K562 (cell line): ENCODE results near the gene CCDC7. TPM values are rescaled to one million over a fixed set of nuclear protein-coding genes. Genes with fewer than 3 reads are reported as not detected.

ENCODE experiments used
- ATAC-seq: fragments of 200-7000 bp; cut with Tn5 transposase; 3 replicates; pipeline ENCODE4 v1.9.1; 2020; ENCODE audit warnings: moderate library complexity
- BruUV-seq: library from RNA; stranded (reverse); fragments of 400-500 nt; replicated peaks from 2 replicates; lab custom pipeline; 2021; lab: Mats Ljungman, UMichigan
- CTCF ChIA-PET: fragments of 300-600 bp; formaldehyde crosslinking; extraction: SDS; loops from one replicate; lab custom pipeline; 2021; ENCODE audit warnings: low intra/inter-chr PET ratio; lab: Yijun Ruan, JAX
- POLR2A ChIA-PET: fragments of 300-600, 350-650 bp; sonication (Branson Sonifier 250); formaldehyde crosslinking; extraction: SDS; loops from one replicate; lab custom pipeline; 2021; ENCODE audit warnings: antibody characterized with exemption, inconsistent platforms; lab: Yijun Ruan, JAX
- DNase-seq, 4 experiments: peaks; one replicate each; pipeline versions ENCODE4 v3.0.0 to v3.0.0-alpha.2; 2011 to 2018; ENCODE audit warnings: low spot score in 3 of 4, mixed read lengths in 3 of 4; ENCODE audit errors: extremely low read depth in 1 of 4
- FAIRE-seq: peaks from 2 replicates; lab custom pipeline; 2011; peaks lifted over from hg19 to GRCh38; lab: Jason Lieb, UNC
- H2AFZ ChIP-seq: 2 replicates; pipeline ENCODE4 v1.6.0; 2011; ENCODE audit warnings: low read depth, low read length, control low read depth, inconsistent platforms
- H3K27ac ChIP-seq: fragments of 200-600 bp; 3 replicates; pipeline ENCODE4 v1.8.0; 2011; ENCODE audit warnings: low read depth, mild to moderate bottlenecking, control low read depth, inconsistent platforms, low read length, moderate library complexity, mixed read lengths; ENCODE audit errors: extremely low read depth
- H3K27me3 ChIP-seq, 2 experiments: fragments of 300-600 bp in 1 of 2; 2 replicates in 1 of 2; 3 replicates in 1 of 2; pipeline versions ENCODE4 v1.6.0 to v1.8.0; 2011; ENCODE audit warnings: inconsistent platforms in 2 of 2, low read length in 2 of 2, mild to moderate bottlenecking in 1 of 2, mixed read lengths in 1 of 2, moderate library complexity in 1 of 2; ENCODE audit not compliant: control insufficient read depth in 2 of 2, insufficient read depth in 2 of 2
- H3K36me3 ChIP-seq: fragments of 300-600 bp; 3 replicates; pipeline ENCODE4 v1.8.0; 2011; ENCODE audit warnings: mild to moderate bottlenecking, low read length, inconsistent platforms; ENCODE audit not compliant: control insufficient read depth, insufficient read depth
- H3K4me1 ChIP-seq, 2 experiments: fragments of 200-600 bp in 1 of 2; replicated peaks in 1 of 2; 2 replicates in 1 of 2; 3 replicates in 1 of 2; pipeline versions ENCODE4 v1.5.1 to v1.8.0; 2011; ENCODE audit warnings: inconsistent platforms in 2 of 2, low read length in 2 of 2, mild to moderate bottlenecking in 1 of 2, mixed read lengths in 1 of 2, moderate library complexity in 1 of 2; ENCODE audit not compliant: control insufficient read depth in 2 of 2, insufficient read depth in 2 of 2
- H3K4me2 ChIP-seq: 2 replicates; pipeline ENCODE4 v1.6.1; 2011; ENCODE audit warnings: low read length, control low read depth, inconsistent platforms, mixed read lengths; ENCODE audit not compliant: insufficient read depth
- H3K4me3 ChIP-seq: fragments of 200-600 bp; sonication (generic), shearing (Covaris generic); 2 replicates; pipeline ENCODE4 v1.5.1; 2016; ENCODE audit warnings: control low read depth, inconsistent platforms
- H3K79me2 ChIP-seq: fragments of 200-600 bp; 3 replicates; pipeline ENCODE4 v1.8.0; 2011; ENCODE audit warnings: low read length, inconsistent platforms; ENCODE audit not compliant: control insufficient read depth, insufficient read depth
- H3K9ac ChIP-seq, 2 experiments: 2 replicates each; pipeline versions ENCODE4 v1.6.0 to v1.6.1; 2011; ENCODE audit warnings: low read depth in 2 of 2, low read length in 2 of 2, control low read depth in 1 of 2, inconsistent platforms in 1 of 2, mild to moderate bottlenecking in 1 of 2, mixed read lengths in 1 of 2; ENCODE audit not compliant: insufficient read depth in 1 of 2
- H3K9me1 ChIP-seq: one replicate; pipeline ENCODE4 v1.6.0; 2011; ENCODE audit warnings: inconsistent platforms, mild to moderate bottlenecking, low read length, moderate library complexity; ENCODE audit not compliant: control insufficient read depth, insufficient read depth
- H3K9me3 ChIP-seq: replicated peaks from 2 replicates; pipeline ENCODE4 v1.5.1; 2011; ENCODE audit warnings: low read depth, low read length, inconsistent platforms; ENCODE audit not compliant: control insufficient read depth, insufficient read depth
- H4K20me1 ChIP-seq: replicated peaks from 2 replicates; pipeline ENCODE4 v1.6.1; 2011; ENCODE audit warnings: low read length, inconsistent platforms, mixed read lengths; ENCODE audit not compliant: control insufficient read depth, insufficient read depth
- HDGF ChIP-seq: fragments of 450-650 bp; IDR thresholded peaks from 2 replicates; pipeline ENCODE4 v1.6.1; 2016
- HNRNPLL ChIP-seq: fragments of 200-400 bp; formaldehyde crosslinking; IDR thresholded peaks from 2 replicates; pipeline ENCODE4 v1.6.1; 2017; ENCODE audit warnings: low read length, low read depth, mild to moderate bottlenecking; ENCODE audit not compliant: poor library complexity, severe bottlenecking
- MIER1 ChIP-seq: fragments of 450-650 bp; IDR thresholded peaks from 2 replicates; pipeline ENCODE4 v1.6.1; 2016; ENCODE audit warnings: antibody characterized with exemption, mild to moderate bottlenecking, low read depth
- MTA2 ChIP-seq: fragments of 450-650 bp; IDR thresholded peaks from 2 replicates; pipeline ENCODE4 v1.6.1; 2016; ENCODE audit warnings: low read depth
- NFE2 ChIP-seq: IDR thresholded peaks from 2 replicates; pipeline ENCODE4 v1.6.1; 2014; ENCODE audit warnings: antibody characterized with exemption, low read depth
- SLC30A9 ChIP-seq: fragments of 250-450 bp; sonication (Bioruptor Pico); IDR thresholded peaks from 2 replicates; pipeline ENCODE4 v1.8.0; 2022; ENCODE audit warnings: mild to moderate bottlenecking, moderate library complexity
- TRIM25 ChIP-seq: fragments of 450-650 bp; IDR thresholded peaks from 2 replicates; pipeline ENCODE4 v1.7.0; 2016; ENCODE audit warnings: borderline replicate concordance
- ZNF609 ChIP-seq: sonication (generic); formaldehyde crosslinking; IDR thresholded peaks from 2 replicates; pipeline ENCODE4 v1.8.1; 2023; ENCODE audit warnings: missing genetic modification reagents, mild to moderate bottlenecking, borderline replicate concordance
- WGBS: fragments of 100-300 bp; shearing (Covaris generic); methylation state at CpG from one replicate; pipeline ENCODE4 v1.1.6; 2016; ENCODE audit warnings: low coverage, mixed read lengths; ENCODE audit not compliant: insufficient coverage; ENCODE audit errors: missing lambda C conversion rate; 5-methylcytosine and 5-hydroxymethylcytosine counted together
- in situ Hi-C: fragments of 300-500 bp; cut with MboI; formaldehyde crosslinking; loops from 4 replicates; pipeline ENCODE4 v1.15.0; 2018; ENCODE audit warnings: inconsistent platforms, mixed read lengths
- intact Hi-C: fragments of 100-400 bp; cut with micrococcal nuclease; formaldehyde crosslinking; loops from 2 replicates; pipeline ENCODE4 v1.14.2; 2022
- polyA plus RNA-seq, 8 experiments: library from polyadenylated mRNA; depleted of rRNA in 4 of 8; stranded (reverse) in 5 of 8; unstranded in 3 of 8; fragments of >200 nt; fragmentation: Nextera tagmentation in 2 of 8; fragmentation: Illumina TruSeq in 1 of 8; extraction: Ambion mirVana in 2 of 8; extraction: Trizol in 1 of 8; gene quantifications; 2 replicates each; pipeline versions ENCODE4 v1.2.1 to v1.2.3, GENCODE V29; 2011 to 2014; ENCODE audit warnings: inconsistent platforms in 1 of 8, missing spikeins in 1 of 8
- total RNA-seq, 7 experiments: library from RNA; depleted of rRNA in 6 of 7; stranded (reverse); fragments of >200 nt in 6 of 7; fragmentation: Illumina TruSeq in 2 of 7; extraction: Trizol in 2 of 7; gene quantifications; 2 replicates each; pipeline versions ENCODE4 v1.2.1 to v1.2.3, GENCODE V29; 2011 to 2021; ENCODE audit warnings: low replicate concordance in 1 of 7
- TF ChIP-seq, protein P1 (sequence below): fragments of 450-650 bp; formaldehyde crosslinking; conservative IDR thresholded peaks from 2 replicates; pipeline ENCODE4 v1.4.0; 2022; ENCODE audit warnings: mild to moderate bottlenecking, missing genetic modification characterization
- TF ChIP-seq, protein P2 (sequence below): fragments of 250-450 bp; sonication (Bioruptor Pico); IDR thresholded peaks from 2 replicates; pipeline ENCODE4 v1.8.0; 2022; ENCODE audit warnings: inconsistent platforms, mild to moderate bottlenecking, moderate library complexity, borderline replicate concordance
- TF ChIP-seq, protein P3 (sequence below): sonication (generic); formaldehyde crosslinking; IDR thresholded peaks from 2 replicates; pipeline ENCODE4 v1.5.0; 2020; ENCODE audit warnings: missing genetic modification reagents

The CCDC7 gene
- total and polyA plus RNA-seq, 9 of the 15 experiments (the other 6 are each of a cell fraction or from before 2014, with no cell fraction given): 1.5 to 6.6 (median 2.7) TPM

DNA sequence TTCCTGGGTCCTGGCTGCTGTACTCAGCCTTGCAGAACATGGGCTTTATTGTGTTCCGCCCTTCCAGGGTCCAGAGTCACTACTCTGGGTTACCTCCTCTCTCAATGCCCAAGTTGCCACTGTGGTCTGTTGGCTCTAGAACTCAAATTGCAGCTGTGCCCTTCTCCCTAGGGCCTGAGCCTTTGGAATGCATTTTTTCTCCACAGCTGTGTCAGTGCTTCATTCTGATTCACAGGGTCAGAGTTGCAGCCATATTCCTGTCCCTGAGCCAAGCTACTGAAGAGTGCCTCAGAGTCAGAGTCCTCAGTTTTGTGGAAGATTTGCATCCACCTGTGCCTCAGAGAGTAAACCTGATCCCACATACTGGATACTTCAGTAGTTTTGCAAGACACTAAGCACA is 344.5 kb downstream of the CCDC7 start:
- CTCF ChIA-PET: no interaction called here
- TF ChIP-seq, protein P1, sequence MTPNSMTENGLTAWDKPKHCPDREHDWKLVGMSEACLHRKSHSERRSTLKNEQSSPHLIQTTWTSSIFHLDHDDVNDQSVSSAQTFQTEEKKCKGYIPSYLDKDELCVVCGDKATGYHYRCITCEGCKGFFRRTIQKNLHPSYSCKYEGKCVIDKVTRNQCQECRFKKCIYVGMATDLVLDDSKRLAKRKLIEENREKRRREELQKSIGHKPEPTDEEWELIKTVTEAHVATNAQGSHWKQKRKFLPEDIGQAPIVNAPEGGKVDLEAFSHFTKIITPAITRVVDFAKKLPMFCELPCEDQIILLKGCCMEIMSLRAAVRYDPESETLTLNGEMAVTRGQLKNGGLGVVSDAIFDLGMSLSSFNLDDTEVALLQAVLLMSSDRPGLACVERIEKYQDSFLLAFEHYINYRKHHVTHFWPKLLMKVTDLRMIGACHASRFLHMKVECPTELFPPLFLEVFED (CRISPR knock-in tag): no peak
- TF ChIP-seq HNRNPLL (no peak), HDGF (no peak), SLC30A9 (CRISPR knock-in tag) (no peak), MTA2 (no peak), TRIM25 (no peak), ZNF609 (CRISPR knock-in tag) (no peak), MIER1 (no peak), NFE2 (no peak)
- TF ChIP-seq, protein P2, sequence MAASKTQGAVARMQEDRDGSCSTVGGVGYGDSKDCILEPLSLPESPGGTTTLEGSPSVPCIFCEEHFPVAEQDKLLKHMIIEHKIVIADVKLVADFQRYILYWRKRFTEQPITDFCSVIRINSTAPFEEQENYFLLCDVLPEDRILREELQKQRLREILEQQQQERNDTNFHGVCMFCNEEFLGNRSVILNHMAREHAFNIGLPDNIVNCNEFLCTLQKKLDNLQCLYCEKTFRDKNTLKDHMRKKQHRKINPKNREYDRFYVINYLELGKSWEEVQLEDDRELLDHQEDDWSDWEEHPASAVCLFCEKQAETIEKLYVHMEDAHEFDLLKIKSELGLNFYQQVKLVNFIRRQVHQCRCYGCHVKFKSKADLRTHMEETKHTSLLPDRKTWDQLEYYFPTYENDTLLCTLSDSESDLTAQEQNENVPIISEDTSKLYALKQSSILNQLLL (CRISPR knock-in tag): no peak
- TF ChIP-seq, protein P3, sequence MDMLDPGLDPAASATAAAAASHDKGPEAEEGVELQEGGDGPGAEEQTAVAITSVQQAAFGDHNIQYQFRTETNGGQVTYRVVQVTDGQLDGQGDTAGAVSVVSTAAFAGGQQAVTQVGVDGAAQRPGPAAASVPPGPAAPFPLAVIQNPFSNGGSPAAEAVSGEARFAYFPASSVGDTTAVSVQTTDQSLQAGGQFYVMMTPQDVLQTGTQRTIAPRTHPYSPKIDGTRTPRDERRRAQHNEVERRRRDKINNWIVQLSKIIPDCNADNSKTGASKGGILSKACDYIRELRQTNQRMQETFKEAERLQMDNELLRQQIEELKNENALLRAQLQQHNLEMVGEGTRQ (CRISPR knock-in tag): no peak

More for the DNA sequence above, 344.5 kb downstream of the CCDC7 start:
- Histone ChIP-seq H3K9me3 (no peaks in the 10 kb centered on the region), H3K79me2 (no peaks in the 10 kb centered on the region), H4K20me1 (no peaks in the 10 kb centered on the region), H3K4me1 (no peaks in the 10 kb centered on the region), H3K4me2 (no peak overlapping the region), H3K4me3 (no peak overlapping the region), H3K36me3 (no peaks in the 10 kb centered on the region), H3K9me1 (no peaks in the 10 kb centered on the region), H3K27ac (no peak overlapping the region), H3K27me3 (no peaks in the 10 kb centered on the region), H2AFZ (no peak overlapping the region), H3K9ac (no peak overlapping the region)
- POLR2A ChIA-PET: no interaction called here
- WGBS: 9% methylated on average over 1 of the region's 1 CpG
- ATAC-seq: no peak
- DNase-seq: no peak
- BruUV-seq: no TSS peak
- intact Hi-C loops: loop anchor here (10.0 kb wide), 1 partner anchor 416 kb away; no protein-coding TSS in a partner anchor
- in situ Hi-C loops: no loop called here
- no peak for FAIRE-seq
